ENCODE results near the gene NFIB. TPM values are rescaled to one million over a fixed set of nuclear protein-coding genes. Genes with fewer than 3 reads are reported as not detected.

Gene NFIB
- total RNA-seq, 1 experiment from 2014 or later: not detected

- in situ Hi-C loops (cut with HindIII; ENCODE audit: low sequenced_read_pairs): no loop called here
- no peak for DNase-seq (ENCODE audit: low spot score)
These were observed 206.4 kb downstream of the NFIB start for GRCh38 chr9:14107495-14107894.

GRCh38 chr9:14106699-14107098, 207.2 kb downstream of the NFIB start:
- DNase-seq (ENCODE audit: low spot score): no peak
- in situ Hi-C loops (cut with HindIII; ENCODE audit: low sequenced_read_pairs): no loop called here

GRCh38 chr9:14104496-14104895, 209.4 kb downstream of the NFIB start:
- in situ Hi-C loops (cut with HindIII; ENCODE audit: low sequenced_read_pairs): no loop called here
- DNase-seq (ENCODE audit: low spot score): no peak

- in situ Hi-C loops (cut with HindIII; ENCODE audit: low sequenced_read_pairs): no loop called here
- DNase-seq (ENCODE audit: low spot score): no peak
These were observed 210.8 kb downstream of the NFIB start for GRCh38 chr9:14103115-14103514.

GRCh38 chr9:14099737-14100136, 214.2 kb downstream of the NFIB start:
- in situ Hi-C loops (cut with HindIII; ENCODE audit: low sequenced_read_pairs): no loop called here
- DNase-seq (ENCODE audit: low spot score): no peak

GRCh38 chr9:14098486-14099180, 215.3 kb downstream of the NFIB start:
- in situ Hi-C loops (cut with HindIII; ENCODE audit: low sequenced_read_pairs): no loop called here
- no peak for DNase-seq (ENCODE audit: low spot score)

GRCh38 chr9:14097666-14098415, 216.1 kb downstream of the NFIB start:
- in situ Hi-C loops (cut with HindIII; ENCODE audit: low sequenced_read_pairs): no loop called here
- DNase-seq (ENCODE audit: low spot score): no peak

- DNase-seq (ENCODE audit: low spot score): no peak
- in situ Hi-C loops (cut with HindIII; ENCODE audit: low sequenced_read_pairs): no loop called here
These were observed 216.7 kb downstream of the NFIB start for GRCh38 chr9:14097215-14097614.

- in situ Hi-C loops (cut with HindIII; ENCODE audit: low sequenced_read_pairs): no loop called here
- DNase-seq (ENCODE audit: low spot score): no peak
These were observed 217.6 kb downstream of the NFIB start for GRCh38 chr9:14096258-14096922.

- in situ Hi-C loops (cut with HindIII; ENCODE audit: low sequenced_read_pairs): no loop called here
- DNase-seq (ENCODE audit: low spot score): no peak
These were observed 218.7 kb downstream of the NFIB start for GRCh38 chr9:14095277-14095676.

GRCh38 chr9:14094491-14094890, 219.4 kb downstream of the NFIB start:
- in situ Hi-C loops (cut with HindIII; ENCODE audit: low sequenced_read_pairs): no loop called here

GRCh38 chr9:14092344-14092743, 221.6 kb downstream of the NFIB start:
- in situ Hi-C loops (cut with HindIII; ENCODE audit: low sequenced_read_pairs): no loop called here
- no peak for DNase-seq (ENCODE audit: low spot score)

More at GRCh38 chr9:14094491-14094890, 219.4 kb downstream of the NFIB start:
- no peak for DNase-seq (ENCODE audit: low spot score)

- DNase-seq (ENCODE audit: low spot score): no peak
- in situ Hi-C loops (cut with HindIII; ENCODE audit: low sequenced_read_pairs): no loop called here
These were observed 224.7 kb downstream of the NFIB start for GRCh38 chr9:14089051-14089803.

GRCh38 chr9:14087576-14087975, 226.4 kb downstream of the NFIB start:
- in situ Hi-C loops (cut with HindIII; ENCODE audit: low sequenced_read_pairs): no loop called here
- no peak for DNase-seq (ENCODE audit: low spot score)

- DNase-seq (ENCODE audit: low spot score): no peak
- in situ Hi-C loops (cut with HindIII; ENCODE audit: low sequenced_read_pairs): no loop called here
These were observed 227.4 kb downstream of the NFIB start for GRCh38 chr9:14086495-14086894.

GRCh38 chr9:14085810-14086209, 228.1 kb downstream of the NFIB start:
- DNase-seq (ENCODE audit: low spot score): no peak
- in situ Hi-C loops (cut with HindIII; ENCODE audit: low sequenced_read_pairs): no loop called here

GRCh38 chr9:14084867-14085266, 229.1 kb downstream of the NFIB start:
- no peak for DNase-seq (ENCODE audit: low spot score)
- in situ Hi-C loops (cut with HindIII; ENCODE audit: low sequenced_read_pairs): no loop called here

- in situ Hi-C loops (cut with HindIII; ENCODE audit: low sequenced_read_pairs): no loop called here
- DNase-seq (ENCODE audit: low spot score): no peak
These were observed 230.6 kb downstream of the NFIB start for GRCh38 chr9:14083366-14083765.

- DNase-seq (ENCODE audit: low spot score): no peak
- in situ Hi-C loops (cut with HindIII; ENCODE audit: low sequenced_read_pairs): no loop called here
These were observed 231.2 kb downstream of the NFIB start for GRCh38 chr9:14082732-14083131.

GRCh38 chr9:14081745-14082144, 232.2 kb downstream of the NFIB start:
- in situ Hi-C loops (cut with HindIII; ENCODE audit: low sequenced_read_pairs): no loop called here
- no peak for DNase-seq (ENCODE audit: low spot score)

Data from G401 (cell line).